MG63 (cell line): ENCODE data around the gene KIR3DL3. TPM values are rescaled to one million over a fixed set of nuclear protein-coding genes. Genes with fewer than 3 reads are reported as not detected.
"Not testable (repeated sequence)": the region's sequence is repeated elsewhere in the genome, so short reads cannot be mapped to it uniquely, and the experiment has no call there.

Experiments
- DNase-seq: peaks from one replicate; pipeline ENCODE4 v3.0.0-alpha.2; 2020
- H3K27me3 ChIP-seq: fragments of 250-450 bp; sonication (Bioruptor Pico); 2 replicates; pipeline ENCODE4 v1.5.1; 2020; ENCODE audit warnings: mild to moderate bottlenecking, moderate library complexity
- H3K36me3 ChIP-seq: fragments of 250-450 bp; sonication (Bioruptor Pico); 2 replicates; pipeline ENCODE4 v1.5.1; 2020; ENCODE audit warnings: mild to moderate bottlenecking, moderate library complexity
- H3K4me3 ChIP-seq: fragments of 250-450 bp; sonication (Bioruptor Pico); 2 replicates; pipeline ENCODE4 v1.5.1; 2020; ENCODE audit warnings: mild to moderate bottlenecking, moderate library complexity
- H3K9me3 ChIP-seq: fragments of 250-450 bp; sonication (Bioruptor Pico); 2 replicates; pipeline ENCODE4 v1.5.1; 2020; ENCODE audit warnings: mild to moderate bottlenecking, moderate library complexity
- total RNA-seq: library from RNA; depleted of rRNA; stranded (reverse); fragments of >200 nt; shearing (Covaris generic); gene quantifications from 2 replicates; pipeline ENCODE4 v1.2.3, GENCODE V29; 2014; ENCODE audit warnings: low replicate concordance; rRNA removed

The KIR3DL3 gene
- total RNA-seq = not detected in 2 replicates

GRCh38 chr19:54724142-54724541 is at the start of gene KIR3DL3:
Gene KIR3DL3 (plus strand): TSS chr19:54724442. CDS start chr19:54724497, 55 bp downstream.
- H3K36me3 ChIP-seq = no peaks in the 10 kb centered on the region

GRCh38 chr19:54676210-54676834 is 47.9 kb upstream of the KIR3DL3 start:
- not testable (repeated sequence) for DNase-seq, H3K4me3 ChIP-seq, H3K27me3 ChIP-seq, H3K36me3 ChIP-seq, H3K9me3 ChIP-seq

More at GRCh38 chr19:54724142-54724541, at the start of gene KIR3DL3:
- no peak for DNase-seq
- no peaks in the 10 kb centered on the region for H3K27me3 ChIP-seq
- H3K4me3 ChIP-seq = no peak within 1 kb of the TSS
- peaks cover 36% of the 10 kb centered on the region for H3K9me3 ChIP-seq

GRCh38 chr19:54677217-54677616 is 47.0 kb upstream of the KIR3DL3 start:
- H3K9me3 ChIP-seq = no peaks in the 10 kb centered on the region
- DNase-seq = no peak
- no peaks in the 10 kb centered on the region for H3K27me3 ChIP-seq
- no peaks in the 10 kb centered on the region for H3K36me3 ChIP-seq
- no peak overlapping the region for H3K4me3 ChIP-seq

- H3K9me3 ChIP-seq, H3K27me3 ChIP-seq, H3K36me3 ChIP-seq, DNase-seq, H3K4me3 ChIP-seq: not testable (repeated sequence)
These were observed 42.6 kb upstream of the KIR3DL3 start for GRCh38 chr19:54681596-54681995.

GRCh38 chr19:54682306-54682856 is 41.9 kb upstream of the KIR3DL3 start:
- Histone ChIP-seq H3K4me3 (no peak overlapping the region), H3K27me3 (0 out of 2 replicates have a peak, but pooled peaks cover 5% of the 10 kb centered on the region), H3K36me3 (no peaks in the 10 kb centered on the region), H3K9me3 (no peaks in the 10 kb centered on the region)
- DNase-seq = no peak

- no peak overlapping the region for H3K4me3 ChIP-seq
- peak; percentile 46 for DNase-seq
- H3K36me3 ChIP-seq = no peaks in the 10 kb centered on the region
- no peaks in the 10 kb centered on the region for H3K9me3 ChIP-seq
- peaks cover 12% of the 10 kb centered on the region; the same call in 1 of the 2 replicates for H3K27me3 ChIP-seq
These were observed 39.7 kb upstream of the KIR3DL3 start for GRCh38 chr19:54684527-54684926.

- H3K9me3 ChIP-seq = peaks cover 4% of the 10 kb centered on the region; the same call in 1 of the 2 replicates
- H3K4me3 ChIP-seq = no peak overlapping the region
- no peak for DNase-seq
- peaks cover 7% of the 10 kb centered on the region for H3K27me3 ChIP-seq
- no peaks in the 10 kb centered on the region for H3K36me3 ChIP-seq
These were observed 32.5 kb upstream of the KIR3DL3 start for GRCh38 chr19:54691582-54692297.

- Histone ChIP-seq H3K9me3 (peaks cover 4% of the 10 kb centered on the region; the same call in 1 of the 2 replicates), H3K36me3 (no peaks in the 10 kb centered on the region), H3K27me3 (peaks cover 7% of the 10 kb centered on the region), H3K4me3 (no peak overlapping the region)
- no peak for DNase-seq
These were observed 32.0 kb upstream of the KIR3DL3 start for GRCh38 chr19:54692298-54692615.

GRCh38 chr19:54694648-54695047 is 29.6 kb upstream of the KIR3DL3 start:
- no peak for DNase-seq
- Histone ChIP-seq H3K9me3 (peaks cover 4% of the 10 kb centered on the region; the same call in 1 of the 2 replicates), H3K27me3 (no peaks in the 10 kb centered on the region; the same call in 1 of the 2 replicates), H3K36me3 (no peaks in the 10 kb centered on the region), H3K4me3 (no peak overlapping the region)

GRCh38 chr19:54696117-54696548 is 28.1 kb upstream of the KIR3DL3 start:
- no peaks in the 10 kb centered on the region for H3K36me3 ChIP-seq
- no peak for DNase-seq

GRCh38 chr19:54696766-54697165 is 27.5 kb upstream of the KIR3DL3 start:
- Histone ChIP-seq H3K36me3 (no peaks in the 10 kb centered on the region), H3K4me3 (no peak overlapping the region), H3K27me3 (peaks cover 6% of the 10 kb centered on the region), H3K9me3 (peaks cover 4% of the 10 kb centered on the region; the same call in 1 of the 2 replicates)
- no peak for DNase-seq

More at GRCh38 chr19:54696117-54696548, 28.1 kb upstream of the KIR3DL3 start:
- Histone ChIP-seq H3K27me3 (peaks cover 1% of the 10 kb centered on the region), H3K4me3 (no peak overlapping the region), H3K9me3 (peaks cover 4% of the 10 kb centered on the region; the same call in 1 of the 2 replicates)

GRCh38 chr19:54697716-54698115 is 26.5 kb upstream of the KIR3DL3 start:
- not testable (repeated sequence) for DNase-seq, H3K9me3 ChIP-seq, H3K4me3 ChIP-seq, H3K36me3 ChIP-seq, H3K27me3 ChIP-seq

GRCh38 chr19:54704928-54705327 is 19.3 kb upstream of the KIR3DL3 start:
- no peaks in the 10 kb centered on the region for H3K36me3 ChIP-seq
- H3K4me3 ChIP-seq = no peak overlapping the region
- H3K27me3 ChIP-seq = peaks cover 6% of the 10 kb centered on the region
- no peak for DNase-seq
- H3K9me3 ChIP-seq = no peaks in the 10 kb centered on the region

- no peak for DNase-seq
- H3K27me3 ChIP-seq = no peaks in the 10 kb centered on the region
- H3K4me3 ChIP-seq = no peak overlapping the region
- no peaks in the 10 kb centered on the region for H3K9me3 ChIP-seq
- no peaks in the 10 kb centered on the region for H3K36me3 ChIP-seq
These were observed 16.3 kb upstream of the KIR3DL3 start for GRCh38 chr19:54707962-54708361.

GRCh38 chr19:54708781-54709180 is 15.5 kb upstream of the KIR3DL3 start:
- Histone ChIP-seq H3K4me3 (no peak overlapping the region), H3K27me3 (no peaks in the 10 kb centered on the region), H3K9me3 (no peaks in the 10 kb centered on the region; the same call in 1 of the 2 replicates), H3K36me3 (no peaks in the 10 kb centered on the region)
- DNase-seq = no peak

GRCh38 chr19:54709212-54709948 is 14.9 kb upstream of the KIR3DL3 start:
- H3K36me3 ChIP-seq = no peaks in the 10 kb centered on the region
- H3K9me3 ChIP-seq = no peaks in the 10 kb centered on the region; the same call in 1 of the 2 replicates
- no peaks in the 10 kb centered on the region for H3K27me3 ChIP-seq
- H3K4me3 ChIP-seq = no peak overlapping the region
- no peak for DNase-seq

- H3K27me3 ChIP-seq, DNase-seq, H3K9me3 ChIP-seq, H3K4me3 ChIP-seq, H3K36me3 ChIP-seq: not testable (repeated sequence)
These were observed 14.3 kb upstream of the KIR3DL3 start for GRCh38 chr19:54709956-54710355.
